Calu3 (cell line): ENCODE measurements around the gene FCRL6. TPM values are rescaled to one million over a fixed set of nuclear protein-coding genes. Genes with fewer than 3 reads are reported as not detected.

Source experiments
- BruUV-seq: library from RNA; stranded (reverse); fragments of 400-500 nt; replicated peaks from 2 replicates; lab custom pipeline; 2021; lab: Mats Ljungman, UMichigan
- CTCF ChIA-PET: fragments of 300-600 bp; sonication (Branson Sonifier 250); formaldehyde crosslinking; loops from one replicate; lab custom pipeline; 2022; ENCODE audit warnings: antibody characterized with exemption; lab: Charles Lee
- DNase-seq: peaks from one replicate; pipeline ENCODE4 v3.0.0; 2022
- H3K27ac Mint-ChIP-seq: one replicate; pipeline ENCODE4 v1.8.0; 2022; ENCODE audit warnings: mixed read lengths; ENCODE audit not compliant: unreplicated experiment
- H3K27me3 Mint-ChIP-seq: one replicate; pipeline ENCODE4 v1.8.0; 2022; ENCODE audit warnings: mixed read lengths; ENCODE audit not compliant: unreplicated experiment
- H3K36me3 Mint-ChIP-seq: one replicate; pipeline ENCODE4 v1.8.0; 2022; ENCODE audit warnings: mild to moderate bottlenecking, moderate library complexity, mixed read lengths; ENCODE audit not compliant: insufficient read depth, unreplicated experiment
- H3K4me1 Mint-ChIP-seq: one replicate; pipeline ENCODE4 v1.8.0; 2022; ENCODE audit warnings: mild to moderate bottlenecking, low read depth, mixed read lengths; ENCODE audit not compliant: unreplicated experiment
- H3K4me3 Mint-ChIP-seq: one replicate; pipeline ENCODE4 v1.8.0; 2022; ENCODE audit warnings: mild to moderate bottlenecking, low read depth, moderate library complexity, mixed read lengths; ENCODE audit not compliant: unreplicated experiment
- H3K9me3 Mint-ChIP-seq: one replicate; pipeline ENCODE4 v1.8.0; 2022; ENCODE audit warnings: low read depth, mixed read lengths; ENCODE audit not compliant: unreplicated experiment
- CTCF ChIP-seq: fragments of 200-600 bp; IDR thresholded peaks from one replicate; pipeline ENCODE4 v1.8.0; 2022; ENCODE audit warnings: antibody characterized with exemption; ENCODE audit not compliant: unreplicated experiment
- intact Hi-C: fragments of 100-400 bp; cut with micrococcal nuclease; formaldehyde crosslinking; loops from one replicate; pipeline ENCODE4 v1.10.0; 2022; ENCODE audit not compliant: unreplicated experiment
- total RNA-seq: library from RNA; stranded (reverse); gene quantifications from 2 replicates; pipeline ENCODE4 v1.2.3, GENCODE V29; 2022

Gene FCRL6
- total RNA-seq, 1 experiment from 2014 or later: not detected

- Mint-ChIP-seq H3K36me3 (no peaks in the 10 kb centered on the region), H3K4me1 (peaks cover 1% of the 10 kb centered on the region), H3K27me3 (peaks cover 39% of the 10 kb centered on the region), H3K4me3 (no peak overlapping the region), H3K27ac (no peak overlapping the region), H3K9me3 (no peaks in the 10 kb centered on the region)
- TF ChIP-seq CTCF: no peak
- CTCF ChIA-PET: no interaction called here
- BruUV-seq: no TSS peak
- no peak for DNase-seq
- intact Hi-C loops: no loop called here
These were observed 59.9 kb downstream of the FCRL6 start for GRCh38 chr1:159862031-159862430.

- Mint-ChIP-seq H3K4me1 (peaks cover 7% of the 10 kb centered on the region), H3K36me3 (no peaks in the 10 kb centered on the region), H3K27me3 (peaks cover 39% of the 10 kb centered on the region), H3K27ac (no peak within 1 kb of the TSS), H3K4me3 (no peak within 1 kb of the TSS), H3K9me3 (no peaks in the 10 kb centered on the region)
- CTCF ChIA-PET: no interaction called here
- no TSS peak for BruUV-seq
- no peak for TF ChIP-seq CTCF
- no peak for DNase-seq
- intact Hi-C loops: no loop called here
These were observed 60.4 kb downstream of the FCRL6 start, which contains the start of gene VSIG8 for GRCh38 chr1:159862557-159862956. Gene VSIG8, minus strand, starts transcription at chr1:159862657. Its CDS starts 136 bp downstream, at chr1:159862521.

- no peak for TF ChIP-seq CTCF
- Mint-ChIP-seq H3K36me3 (no peaks in the 10 kb centered on the region), H3K27ac (no peak overlapping the region), H3K9me3 (no peaks in the 10 kb centered on the region), H3K27me3 (peaks cover 39% of the 10 kb centered on the region), H3K4me1 (peaks cover 11% of the 10 kb centered on the region), H3K4me3 (no peak overlapping the region)
- no TSS peak for BruUV-seq
- DNase-seq: no peak
- CTCF ChIA-PET: interaction anchor here (0.6 kb wide), 1 partner anchor 25 kb away, joined by 4 read pairs; no protein-coding TSS in a partner anchor
- intact Hi-C loops: no loop called here
These were observed 62.1 kb downstream of the FCRL6 start for GRCh38 chr1:159864262-159864661.

Other genes with a start within 250 kb of the FCRL6 start
- 0.66 TPM in 1 of 2 replicates, not detected in the other for gene APCS, start 214.5 kb upstream of the FCRL6 start, total RNA-seq
- gene CRP, start 87.8 kb upstream of the FCRL6 start, total RNA-seq: 0.80 and 3.6 TPM in 2 replicates
- gene DUSP23, start 21.4 kb upstream of the FCRL6 start, total RNA-seq: 5.7 and 10.6 TPM in 2 replicates
- not detected in 2 replicates for gene SLAMF8, start 24.5 kb downstream of the FCRL6 start, total RNA-seq
- gene VSIG8, start 60.3 kb downstream of the FCRL6 start, total RNA-seq: not detected in 2 replicates
- gene CFAP45, start 97.8 kb downstream of the FCRL6 start, total RNA-seq: 1.6 and 1.8 TPM in 2 replicates
- gene TAGLN2, start 123.1 kb downstream of the FCRL6 start, total RNA-seq: 612 and 708 TPM in 2 replicates
- gene IGSF9, start 143.3 kb downstream of the FCRL6 start, total RNA-seq: 7.5 and 7.6 TPM in 2 replicates
- not detected in 2 replicates for gene SLAMF9, start 151.9 kb downstream of the FCRL6 start, total RNA-seq
- gene PIGM, start 229.6 kb downstream of the FCRL6 start, total RNA-seq: 13.2 and 14.1 TPM in 2 replicates